Astrocyte (in vitro differentiated cells and primary cell): ENCODE data around the gene PKP4.

Experiments
- CTCF ChIP-seq: IDR thresholded peaks from 2 replicates; pipeline ENCODE4 v1.5.1; 2011; ENCODE audit warnings: low read depth, mild to moderate bottlenecking, inconsistent platforms, low read length, moderate library complexity; ENCODE audit not compliant: insufficient read depth
- EZH2 ChIP-seq: IDR thresholded peaks from 2 replicates; pipeline ENCODE4 v1.6.1; 2012; ENCODE audit warnings: mild to moderate bottlenecking, low read length, inconsistent platforms; ENCODE audit not compliant: insufficient read depth

GRCh38 chr2:158580760-158581159 is 124.0 kb downstream of the PKP4 start:
- no peak for TF ChIP-seq CTCF
- TF ChIP-seq EZH2: no peak
